IPS-11a (cell line): ENCODE data around the gene NSD1.
"Not testable (repeated sequence)": the region's sequence is repeated elsewhere in the genome, so short reads cannot be mapped to it uniquely, and the experiment has no call there.

Source experiments
- H3K4me3 ChIP-seq: one replicate; pipeline ENCODE4 v1.5.1; 2013; ENCODE audit warnings: low read depth, low read length, control low read depth

The NSD1 gene

DNA sequence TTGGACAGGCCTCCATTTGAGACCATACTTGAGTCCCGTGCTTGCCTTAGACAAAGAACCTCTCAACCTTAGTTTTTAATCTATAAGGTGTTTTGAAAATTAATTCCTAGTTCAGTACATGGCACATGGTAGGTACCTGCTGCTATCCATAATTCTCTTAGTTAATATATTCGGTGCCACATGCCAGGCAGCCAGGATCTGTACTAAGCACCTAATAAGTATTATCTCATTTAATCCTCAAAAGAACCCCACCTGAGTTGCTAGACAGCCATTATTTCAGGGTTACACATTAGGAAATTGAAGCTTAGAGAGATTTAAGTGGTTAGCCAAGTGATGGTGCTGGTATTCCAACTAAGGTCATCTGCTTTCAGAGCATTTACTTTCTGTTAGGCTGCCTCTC lies 29.9 kb downstream of the NSD1 start:
- no peak overlapping the region for H3K4me3 ChIP-seq

DNA sequence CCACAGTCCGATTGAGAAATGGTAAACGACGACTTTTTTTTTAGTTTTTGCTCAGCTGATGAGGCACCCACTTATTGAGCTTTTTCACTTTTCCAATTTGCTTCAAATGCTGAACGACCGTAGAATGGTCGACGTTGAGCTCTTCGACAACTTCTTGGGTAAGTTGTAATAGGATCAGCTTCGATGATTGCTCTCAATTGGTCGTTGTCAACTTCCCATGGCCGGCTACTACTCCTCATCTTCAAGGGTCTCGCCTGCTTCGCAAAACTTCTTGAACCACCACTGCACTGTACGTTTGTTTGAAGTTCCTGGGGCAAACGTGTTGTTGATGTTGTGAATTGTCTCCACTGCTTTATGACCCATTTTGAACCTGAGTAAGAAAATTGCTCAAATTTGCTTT lies 35.7 kb downstream of the NSD1 start:
- no peak overlapping the region for H3K4me3 ChIP-seq

GRCh38 chr5:177171961-177172360 lies 38.4 kb downstream of the NSD1 start:
- no peak overlapping the region for H3K4me3 ChIP-seq

GRCh38 chr5:177175336-177175735 lies 41.8 kb downstream of the NSD1 start:
- H3K4me3 ChIP-seq: no peak overlapping the region

GRCh38 chr5:177176175-177176711 lies 42.7 kb downstream of the NSD1 start:
- no peak overlapping the region for H3K4me3 ChIP-seq

DNA sequence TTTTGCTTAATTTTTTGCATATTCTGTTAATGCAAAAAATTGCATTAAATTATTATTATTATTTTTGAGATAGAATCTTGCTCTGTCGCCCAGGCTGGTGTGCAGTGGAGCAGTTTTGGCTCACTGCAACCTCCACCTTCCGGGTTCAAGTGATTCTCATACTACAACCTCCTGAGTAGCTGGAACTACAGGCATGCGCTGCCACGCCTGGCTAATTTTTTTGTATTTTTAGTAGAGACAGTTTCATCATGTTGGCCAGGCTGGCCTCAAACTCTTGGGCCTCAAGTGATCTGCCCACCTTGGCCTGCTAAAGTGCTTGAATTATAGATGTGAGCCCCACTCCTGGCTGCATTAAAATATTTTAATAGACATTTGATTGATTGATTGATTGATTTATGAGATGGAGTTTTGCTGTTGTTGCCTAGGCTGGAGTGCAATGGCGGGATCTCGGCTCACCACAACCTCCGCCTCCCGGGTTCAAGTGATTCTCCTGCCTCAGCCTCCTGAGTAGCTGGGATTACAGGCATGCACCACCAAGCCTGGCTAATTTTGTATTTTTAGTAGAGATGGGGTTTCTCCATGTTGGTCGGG lies 44.4 kb downstream of the NSD1 start:
- H3K4me3 ChIP-seq: not testable (repeated sequence)

DNA sequence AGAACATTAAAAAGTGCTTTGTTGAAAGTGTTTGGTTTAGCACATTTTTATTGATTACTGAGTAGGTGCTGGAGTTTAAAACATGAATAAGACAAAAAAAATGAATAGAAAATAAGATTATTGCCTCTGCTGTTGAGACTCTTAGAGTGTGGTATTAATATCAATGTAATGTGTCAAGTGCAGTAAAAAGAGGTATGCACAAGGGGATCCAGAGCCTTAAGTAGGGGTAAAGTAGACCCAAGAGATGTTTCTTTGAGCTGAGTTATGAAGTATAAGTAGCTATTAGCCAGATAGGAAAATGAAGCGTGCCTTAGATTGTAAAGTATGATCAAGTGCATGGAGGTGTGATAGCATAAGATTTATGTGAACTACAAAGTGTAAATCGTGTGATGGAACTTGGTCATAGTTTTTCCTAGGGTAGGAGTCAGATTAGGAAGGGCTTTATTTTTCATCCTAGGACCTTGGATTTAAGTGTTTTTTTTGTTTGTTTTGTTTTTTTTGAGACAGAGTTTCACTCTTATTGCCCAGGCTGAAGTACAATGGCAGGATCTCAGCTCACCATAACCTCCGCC lies 45.2 kb downstream of the NSD1 start:
- no peak overlapping the region for H3K4me3 ChIP-seq

GRCh38 chr5:177179431-177179830 lies 45.9 kb downstream of the NSD1 start:
- no peak overlapping the region for H3K4me3 ChIP-seq

- H3K4me3 ChIP-seq: no peak overlapping the region
Observed at GRCh38 chr5:177183142-177183541, 49.6 kb downstream of the NSD1 start.

DNA sequence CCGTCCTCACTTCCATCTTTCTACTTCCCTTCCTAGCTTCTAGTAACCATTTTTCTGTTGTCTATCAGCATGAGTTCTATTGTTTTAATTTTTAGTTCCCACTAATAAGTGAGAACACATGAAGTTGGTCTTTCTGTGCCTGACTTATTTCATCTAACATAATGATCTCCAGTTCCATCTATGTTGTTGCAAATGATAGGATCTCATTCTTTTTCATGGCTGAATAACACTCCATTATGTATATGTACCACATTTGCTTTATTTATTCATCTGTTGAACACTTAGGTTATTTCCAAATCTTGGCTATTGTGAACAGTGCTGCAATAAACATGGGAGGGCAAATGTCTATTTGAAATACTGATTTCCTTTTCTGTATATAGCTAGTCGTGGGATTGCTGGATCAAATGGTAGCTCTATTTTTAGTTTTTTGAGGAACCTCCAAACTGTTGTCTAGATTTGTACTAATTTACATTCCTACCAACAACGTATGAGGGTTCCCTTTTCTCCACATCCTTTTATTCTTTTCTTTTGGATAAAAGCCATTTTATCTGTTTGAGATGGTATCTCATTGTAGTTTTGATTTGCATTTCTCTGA lies 50.3 kb downstream of the NSD1 start:
- H3K4me3 ChIP-seq: no peak overlapping the region

DNA sequence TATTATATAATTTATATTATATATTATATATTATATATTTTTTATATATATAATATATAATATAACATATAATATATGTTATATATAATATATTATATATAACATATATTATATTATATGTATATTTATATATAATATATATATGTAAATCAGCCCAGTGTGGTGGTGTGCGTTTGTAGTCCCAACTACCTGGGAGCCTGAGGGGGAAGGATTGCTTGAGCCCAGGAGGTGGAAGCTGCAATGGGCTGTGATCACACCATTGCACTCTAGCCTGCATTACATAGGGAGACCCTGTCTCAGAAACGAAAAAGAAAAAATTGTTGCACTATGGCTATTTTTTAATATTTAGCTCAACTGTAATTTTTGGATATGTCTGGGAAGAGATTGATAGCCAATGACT lies 52.4 kb downstream of the NSD1 start:
- H3K4me3 ChIP-seq: no peak overlapping the region

GRCh38 chr5:177186645-177187044 lies 53.1 kb downstream of the NSD1 start:
- no peak overlapping the region for H3K4me3 ChIP-seq

DNA sequence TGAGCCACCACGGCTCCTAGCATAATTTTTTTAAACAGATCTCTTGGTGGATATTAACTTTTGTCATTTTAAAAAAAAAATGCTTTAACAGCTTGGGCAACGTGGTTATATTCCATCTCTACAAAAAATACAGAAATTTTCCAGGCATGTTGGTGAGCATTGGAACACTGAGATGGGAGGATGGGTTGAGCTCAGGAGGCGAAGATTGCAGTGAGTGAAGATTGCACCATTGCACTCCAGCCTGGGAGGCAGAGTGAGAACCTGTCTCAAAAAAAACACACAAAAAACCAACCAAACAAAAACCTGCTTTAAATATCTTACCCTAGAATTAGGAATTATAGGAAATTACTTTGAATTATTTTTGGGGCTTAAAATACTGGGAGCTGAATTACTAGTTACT lies 55.2 kb downstream of the NSD1 start:
- H3K4me3 ChIP-seq: no peak overlapping the region

DNA sequence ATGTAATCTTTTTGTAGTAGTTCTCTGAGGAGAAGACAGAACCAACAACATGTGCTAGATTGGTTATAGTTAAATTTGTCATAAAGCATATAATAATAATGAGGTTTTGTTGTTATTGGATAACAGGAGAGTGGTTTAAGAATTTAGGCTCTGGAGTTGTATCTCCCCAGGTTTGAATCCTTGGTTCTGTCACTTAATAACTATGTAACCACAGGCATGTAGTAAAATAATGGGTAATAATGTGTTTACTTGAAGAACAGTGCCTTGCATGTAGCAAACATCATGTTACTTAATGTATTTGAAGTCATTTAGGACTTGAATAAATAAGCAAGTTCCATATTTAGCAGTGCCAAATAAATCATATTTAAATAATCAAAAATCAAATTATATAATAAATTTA lies 55.8 kb downstream of the NSD1 start:
- H3K4me3 ChIP-seq: no peak overlapping the region

- H3K4me3 ChIP-seq: no peak overlapping the region
Observed at GRCh38 chr5:177189965-177190364, 56.4 kb downstream of the NSD1 start.

- no peak overlapping the region for H3K4me3 ChIP-seq
Observed at GRCh38 chr5:177194268-177194667, 60.7 kb downstream of the NSD1 start.

- H3K4me3 ChIP-seq: no peak overlapping the region
Observed at GRCh38 chr5:177195307-177195952, 61.9 kb downstream of the NSD1 start.

- H3K4me3 ChIP-seq: no peak overlapping the region
Observed at GRCh38 chr5:177198738-177199137, 65.2 kb downstream of the NSD1 start.

GRCh38 chr5:177204281-177204680 lies 70.7 kb downstream of the NSD1 start:
- no peak overlapping the region for H3K4me3 ChIP-seq

GRCh38 chr5:177209610-177210009 lies 76.0 kb downstream of the NSD1 start:
- H3K4me3 ChIP-seq: no peak overlapping the region

DNA sequence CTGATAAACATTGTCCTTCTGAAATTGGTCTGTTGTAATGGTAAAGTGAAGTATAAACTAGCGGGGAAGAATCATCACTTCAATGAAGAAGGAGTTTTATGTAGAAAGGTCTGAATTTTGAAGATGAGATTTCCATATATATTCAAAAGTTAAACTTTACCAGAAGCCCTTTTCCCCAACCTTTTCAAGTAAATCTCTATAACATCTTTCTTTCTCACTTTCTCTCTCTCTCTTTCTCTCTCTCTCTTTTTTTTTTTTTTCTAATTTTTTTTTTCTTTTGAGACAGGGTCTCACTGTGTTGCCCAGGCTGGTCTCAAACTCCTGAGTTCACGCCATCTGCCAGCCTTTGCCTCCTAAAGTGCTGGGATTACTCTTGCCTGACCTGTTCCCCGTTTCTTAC lies 78.7 kb downstream of the NSD1 start:
- no peak overlapping the region for H3K4me3 ChIP-seq

- H3K4me3 ChIP-seq: no peak overlapping the region
Observed at GRCh38 chr5:177220576-177220975, 87.0 kb downstream of the NSD1 start.
